WTC11 (cell line): ENCODE data around the gene CDK17. TPM values are rescaled to one million over a fixed set of nuclear protein-coding genes. Genes with fewer than 3 reads are reported as not detected.

ENCODE experiments used
- ATAC-seq: fragments of 200-7000 bp; cut with Tn5 transposase; 2 replicates; pipeline ENCODE4 v1.10.0; 2021; ENCODE audit warnings: mild to moderate bottlenecking, moderate library complexity
- CTCF ChIA-PET: fragments of 300-600 bp; sonication (Branson Sonifier 250); formaldehyde crosslinking; loops from one replicate; lab custom pipeline; 2021; ENCODE audit warnings: antibody characterized with exemption; lab: Charles Lee
- POLR2A ChIA-PET: fragments of 350-600 bp; sonication (Branson Sonifier 250); formaldehyde crosslinking; loops from one replicate; lab custom pipeline; 2021; ENCODE audit warnings: antibody characterized with exemption; lab: Charles Lee
- DNase-seq: peaks from one replicate; pipeline ENCODE4 v3.0.0; 2021; ENCODE audit warnings: low spot score
- H3K27ac Mint-ChIP-seq: 2 replicates; pipeline ENCODE4 v1.8.0; 2021; ENCODE audit warnings: mixed read lengths
- H3K27me3 Mint-ChIP-seq: 2 replicates; pipeline ENCODE4 v1.8.0; 2021; ENCODE audit warnings: low read depth, mild to moderate bottlenecking, moderate library complexity, mixed read lengths
- H3K36me3 Mint-ChIP-seq: 2 replicates; pipeline ENCODE4 v1.8.0; 2021; ENCODE audit warnings: mixed read lengths
- H3K4me1 Mint-ChIP-seq: 2 replicates; pipeline ENCODE4 v1.8.0; 2022; ENCODE audit warnings: mixed read lengths
- H3K4me3 Mint-ChIP-seq: 2 replicates; pipeline ENCODE4 v1.8.0; 2021; ENCODE audit warnings: mild to moderate bottlenecking, moderate library complexity, mixed read lengths
- H3K9me3 Mint-ChIP-seq: 2 replicates; pipeline ENCODE4 v1.8.0; 2021; ENCODE audit warnings: mixed read lengths
- ATF2 ChIP-seq: sonication (generic); formaldehyde crosslinking; IDR thresholded peaks from 2 replicates; pipeline ENCODE4 v1.8.1; 2022; ENCODE audit warnings: low read depth, missing genetic modification reagents, borderline replicate concordance
- ATF3 ChIP-seq: sonication (generic); formaldehyde crosslinking; conservative IDR thresholded peaks from 2 replicates; pipeline ENCODE4 v1.8.1; 2022; ENCODE audit warnings: mild to moderate bottlenecking, missing genetic modification reagents
- CBFB ChIP-seq: sonication (generic); formaldehyde crosslinking; IDR thresholded peaks from 2 replicates; pipeline ENCODE4 v1.8.1; 2022; ENCODE audit warnings: mild to moderate bottlenecking, low read depth, missing genetic modification reagents
- CDX4 ChIP-seq: fragments of 250-450 bp; sonication (Bioruptor Pico); IDR thresholded peaks from 2 replicates; pipeline ENCODE4 v1.9.0; 2021; ENCODE audit warnings: moderate library complexity, mild to moderate bottlenecking, inconsistent platforms, borderline replicate concordance
- E2F1 ChIP-seq: sonication (generic); formaldehyde crosslinking; IDR thresholded peaks from 2 replicates; pipeline ENCODE4 v1.8.0; 2022; ENCODE audit warnings: mild to moderate bottlenecking, missing genetic modification reagents
- EMX1 ChIP-seq: fragments of 250-450 bp; sonication (Bioruptor Pico); IDR thresholded peaks from 2 replicates; pipeline ENCODE4 v1.8.0; 2021; ENCODE audit warnings: mild to moderate bottlenecking
- HMGXB4 ChIP-seq: sonication (generic); formaldehyde crosslinking; IDR thresholded peaks from 2 replicates; pipeline ENCODE4 v1.8.1; 2023; ENCODE audit warnings: mild to moderate bottlenecking, moderate library complexity, missing genetic modification reagents
- MLX ChIP-seq: sonication (generic); formaldehyde crosslinking; IDR thresholded peaks from 2 replicates; pipeline ENCODE4 v1.8.1; 2023; ENCODE audit warnings: mild to moderate bottlenecking, missing genetic modification reagents, moderate library complexity
- MXD4 ChIP-seq: fragments of 250-450 bp; sonication (Bioruptor Pico); IDR thresholded peaks from 2 replicates; pipeline ENCODE4 v1.8.0; 2021; ENCODE audit warnings: mild to moderate bottlenecking, moderate library complexity, borderline replicate concordance
- NFATC4 ChIP-seq: fragments of 250-450 bp; sonication (Bioruptor Pico); IDR thresholded peaks from 2 replicates; pipeline ENCODE4 v1.9.0; 2021; ENCODE audit warnings: mild to moderate bottlenecking
- OVOL2 ChIP-seq: fragments of 250-450 bp; sonication (Bioruptor Pico); IDR thresholded peaks from 2 replicates; pipeline ENCODE4 v1.9.0; 2021; ENCODE audit warnings: mild to moderate bottlenecking, borderline replicate concordance
- PREB ChIP-seq: sonication (generic); formaldehyde crosslinking; IDR thresholded peaks from 2 replicates; pipeline ENCODE4 v1.8.1; 2022; ENCODE audit warnings: mild to moderate bottlenecking, missing genetic modification reagents, moderate library complexity, borderline replicate concordance
- SMAD4 ChIP-seq: sonication (generic); formaldehyde crosslinking; IDR thresholded peaks from 2 replicates; pipeline ENCODE4 v1.8.0; 2022; ENCODE audit warnings: mild to moderate bottlenecking, missing genetic modification reagents
- TEAD4 ChIP-seq: sonication (generic); formaldehyde crosslinking; IDR thresholded peaks from 2 replicates; pipeline ENCODE4 v1.8.0; 2022; ENCODE audit warnings: mild to moderate bottlenecking, missing genetic modification reagents
- USF1 ChIP-seq: sonication (generic); formaldehyde crosslinking; IDR thresholded peaks from 2 replicates; pipeline ENCODE4 v1.8.0; 2022; ENCODE audit warnings: mild to moderate bottlenecking, missing genetic modification reagents
- ZBTB43 ChIP-seq: sonication (generic); formaldehyde crosslinking; IDR thresholded peaks from 2 replicates; pipeline ENCODE4 v1.8.1; 2023; ENCODE audit warnings: mild to moderate bottlenecking, missing genetic modification reagents
- ZNF281 ChIP-seq: sonication (generic); formaldehyde crosslinking; IDR thresholded peaks from 2 replicates; pipeline ENCODE4 v1.8.0; 2023; ENCODE audit warnings: mild to moderate bottlenecking, missing genetic modification reagents
- ZNF423 ChIP-seq: fragments of 250-450 bp; sonication (Bioruptor Pico); IDR thresholded peaks from 2 replicates; pipeline ENCODE4 v2.1.2; 2022; ENCODE audit warnings: mild to moderate bottlenecking, moderate library complexity
- total RNA-seq: library from RNA; stranded (reverse); gene quantifications from 3 replicates; pipeline ENCODE4 v1.2.3, GENCODE V29; 2021

The CDK17 gene
- total RNA-seq, 1 experiment from 2014 or later: 20.0 TPM

GRCh38 chr12:96313606-96314005 is 86.6 kb downstream of the CDK17 start:
- TF ChIP-seq CBFB (no peak), ATF2 (CRISPR knock-in tag) (no peak), EMX1 (CRISPR knock-in tag) (no peak), CDX4 (CRISPR knock-in tag) (no peak), TEAD4 (CRISPR knock-in tag) (no peak), HMGXB4 (CRISPR knock-in tag) (no peak), SMAD4 (CRISPR knock-in tag) (no peak), MXD4 (CRISPR knock-in tag) (no peak), E2F1 (no peak), MLX (CRISPR knock-in tag) (no peak), ATF3 (CRISPR knock-in tag) (no peak), OVOL2 (CRISPR knock-in tag) (no peak)
- TF ChIP-seq, all 79 proteins: peak for 0
- Mint-ChIP-seq H3K27ac (no peak overlapping the region), H3K9me3 (peaks cover 3% of the 10 kb centered on the region; the same call in 1 of the 2 replicates)

GRCh38 chr12:96311191-96311590 is 89.0 kb downstream of the CDK17 start:
- CTCF ChIA-PET: no interaction called here
- Mint-ChIP-seq H3K27ac (no peak overlapping the region), H3K4me3 (no peak overlapping the region), H3K27me3 (no peaks in the 10 kb centered on the region), H3K4me1 (peaks cover 7% of the 10 kb centered on the region), H3K9me3 (no peaks in the 10 kb centered on the region), H3K36me3 (no peaks in the 10 kb centered on the region)
- DNase-seq (no peak), ATAC-seq (no peak)
- POLR2A ChIA-PET: no interaction called here
- TF ChIP-seq ZNF423 (no peak), ATF2 (CRISPR knock-in tag) (no peak), USF1 (CRISPR knock-in tag) (no peak), ZNF281 (CRISPR knock-in tag) (no peak), TEAD4 (CRISPR knock-in tag) (no peak), PREB (CRISPR knock-in tag) (no peak), OVOL2 (CRISPR knock-in tag) (no peak), NFATC4 (CRISPR knock-in tag) (no peak), ZBTB43 (CRISPR knock-in tag) (no peak)

More at GRCh38 chr12:96313606-96314005, 86.6 kb downstream of the CDK17 start:
- ChIA-PET CTCF (no interaction called here), POLR2A (no interaction called here)
- Mint-ChIP-seq H3K36me3 (peaks cover 7% of the 10 kb centered on the region), H3K4me1 (peaks cover 7% of the 10 kb centered on the region), H3K27me3 (peaks cover 3% of the 10 kb centered on the region), H3K4me3 (no peak overlapping the region)
- ATAC-seq: no peak
- DNase-seq: no peak
